ENCODE results near the gene MMADHC. TPM values are rescaled to one million over a fixed set of nuclear protein-coding genes. Genes with fewer than 3 reads are reported as not detected.

MMADHC gene
- total RNA-seq, 1 donor from 2014 or later: 122 TPM

DNA sequence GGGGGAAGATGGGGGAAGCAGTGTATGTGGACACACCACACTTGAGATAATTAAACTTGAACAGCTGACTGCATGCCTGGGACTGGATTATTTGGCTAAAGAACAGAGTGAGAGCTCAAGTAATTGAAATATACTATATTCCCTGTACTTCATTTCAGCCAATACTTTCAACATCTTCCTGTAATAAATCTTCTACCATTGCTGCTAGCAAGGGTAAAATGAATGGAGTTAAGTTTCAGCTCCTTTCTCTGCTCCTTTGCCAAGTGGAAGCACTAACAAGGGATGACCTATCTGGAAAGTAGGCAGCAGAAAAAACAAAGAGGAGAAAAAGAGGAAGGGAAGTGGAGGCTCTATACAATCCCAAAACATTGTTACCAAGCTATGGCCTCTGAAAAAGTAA lies 50.9 kb downstream of the MMADHC start:
- FAIRE-seq: no peak
- no peak overlapping the region for H3K4me2 ChIP-seq (ENCODE audit: low read length)
- no peaks in the 10 kb centered on the region for H3K36me3 Mint-ChIP-seq (ENCODE audit: low read depth, unreplicated experiment)

DNA sequence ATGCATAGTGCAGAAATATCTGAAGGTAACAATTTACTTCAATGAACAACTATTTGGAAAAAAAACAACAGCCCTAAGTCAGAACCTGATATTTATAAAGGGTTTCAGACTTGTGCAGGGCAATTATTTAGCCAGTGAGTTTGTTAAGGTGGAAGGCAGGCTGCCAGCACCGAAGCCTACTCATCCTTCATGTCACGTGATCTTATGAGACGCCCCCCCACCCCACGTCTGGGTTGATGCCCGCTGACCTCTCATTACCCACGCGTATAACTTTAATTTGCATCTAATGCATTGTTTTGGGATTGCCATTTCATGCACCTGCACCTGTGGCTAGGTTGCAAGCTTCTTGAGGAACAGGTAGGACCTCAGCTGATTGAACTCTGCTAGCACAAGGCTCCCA lies 52.9 kb downstream of the MMADHC start:
- no peaks in the 10 kb centered on the region for H3K4me1 Mint-ChIP-seq (ENCODE audit: low read depth, unreplicated experiment)
- no peak overlapping the region for H3K4me3 Mint-ChIP-seq (ENCODE audit: unreplicated experiment)
- Histone ChIP-seq H3K9ac (ENCODE audit: low read length) (no peak overlapping the region), H3K79me2 (ENCODE audit: insufficient read depth, low read length) (no peaks in the 10 kb centered on the region), H4K20me1 (ENCODE audit: insufficient read depth, low read length) (no peaks in the 10 kb centered on the region), H3K9me3 (ENCODE audit: insufficient read depth, low read depth, low read length) (no peaks in the 10 kb centered on the region), H3K27me3 (ENCODE audit: insufficient read depth, low read length) (no peaks in the 10 kb centered on the region), H2AFZ (ENCODE audit: low read depth, low read length) (no peak overlapping the region), H3K4me3 (ENCODE audit: insufficient read depth, low read depth, low read length) (no peak overlapping the region), H3K27ac (ENCODE audit: low read depth, low read length) (no peak overlapping the region), H3K36me3 (ENCODE audit: insufficient read depth, low read length) (no peaks in the 10 kb centered on the region), H3K4me2 (ENCODE audit: low read length) (no peak overlapping the region), H3K4me1 (ENCODE audit: insufficient read depth, low read length) (no peaks in the 10 kb centered on the region)
- H3K36me3 Mint-ChIP-seq (ENCODE audit: low read depth, unreplicated experiment): no peaks in the 10 kb centered on the region
- TF ChIP-seq, protein P1, sequence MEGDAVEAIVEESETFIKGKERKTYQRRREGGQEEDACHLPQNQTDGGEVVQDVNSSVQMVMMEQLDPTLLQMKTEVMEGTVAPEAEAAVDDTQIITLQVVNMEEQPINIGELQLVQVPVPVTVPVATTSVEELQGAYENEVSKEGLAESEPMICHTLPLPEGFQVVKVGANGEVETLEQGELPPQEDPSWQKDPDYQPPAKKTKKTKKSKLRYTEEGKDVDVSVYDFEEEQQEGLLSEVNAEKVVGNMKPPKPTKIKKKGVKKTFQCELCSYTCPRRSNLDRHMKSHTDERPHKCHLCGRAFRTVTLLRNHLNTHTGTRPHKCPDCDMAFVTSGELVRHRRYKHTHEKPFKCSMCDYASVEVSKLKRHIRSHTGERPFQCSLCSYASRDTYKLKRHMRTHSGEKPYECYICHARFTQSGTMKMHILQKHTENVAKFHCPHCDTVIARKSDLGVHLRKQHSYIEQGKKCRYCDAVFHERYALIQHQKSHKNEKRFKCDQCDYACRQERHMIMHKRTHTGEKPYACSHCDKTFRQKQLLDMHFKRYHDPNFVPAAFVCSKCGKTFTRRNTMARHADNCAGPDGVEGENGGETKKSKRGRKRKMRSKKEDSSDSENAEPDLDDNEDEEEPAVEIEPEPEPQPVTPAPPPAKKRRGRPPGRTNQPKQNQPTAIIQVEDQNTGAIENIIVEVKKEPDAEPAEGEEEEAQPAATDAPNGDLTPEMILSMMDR (IDR thresholded peaks at IDR 0.05; ENCODE audit: insufficient read depth, low read depth, low read length): no peak
- no peak for TF ChIP-seq EZH2 (IDR thresholded peaks at IDR 0.05; ENCODE audit: insufficient read depth, low read length)
- H3K9me3 Mint-ChIP-seq (ENCODE audit: unreplicated experiment): no peaks in the 10 kb centered on the region
- DNase-seq (ENCODE audit: low read depth) (no peak), FAIRE-seq (no peak)
- no peaks in the 10 kb centered on the region for H3K27me3 Mint-ChIP-seq (ENCODE audit: low read depth, unreplicated experiment)
- H3K27ac Mint-ChIP-seq (ENCODE audit: unreplicated experiment): no peak overlapping the region

More for the DNA sequence above, 50.9 kb downstream of the MMADHC start:
- Histone ChIP-seq H3K36me3 (ENCODE audit: insufficient read depth, low read length) (no peaks in the 10 kb centered on the region), H3K27me3 (ENCODE audit: insufficient read depth, low read length) (no peaks in the 10 kb centered on the region), H4K20me1 (ENCODE audit: insufficient read depth, low read length) (no peaks in the 10 kb centered on the region), H3K27ac (ENCODE audit: low read depth, low read length) (no peak overlapping the region), H3K4me1 (ENCODE audit: insufficient read depth, low read length) (no peaks in the 10 kb centered on the region), H3K79me2 (ENCODE audit: insufficient read depth, low read length) (no peaks in the 10 kb centered on the region), H2AFZ (ENCODE audit: low read depth, low read length) (no peak overlapping the region), H3K4me3 (ENCODE audit: insufficient read depth, low read depth, low read length) (no peak overlapping the region), H3K9me3 (ENCODE audit: insufficient read depth, low read depth, low read length) (no peaks in the 10 kb centered on the region), H3K9ac (ENCODE audit: low read length) (no peak overlapping the region)
- TF ChIP-seq EZH2 (IDR thresholded peaks at IDR 0.05; ENCODE audit: insufficient read depth, low read length): no peak
- TF ChIP-seq, protein P1 (IDR thresholded peaks at IDR 0.05; ENCODE audit: insufficient read depth, low read depth, low read length): no peak
- no peak for DNase-seq (ENCODE audit: low read depth)
- H3K9me3 Mint-ChIP-seq (ENCODE audit: unreplicated experiment): no peaks in the 10 kb centered on the region
- no peak overlapping the region for H3K4me3 Mint-ChIP-seq (ENCODE audit: unreplicated experiment)
- no peak overlapping the region for H3K27ac Mint-ChIP-seq (ENCODE audit: unreplicated experiment)
- no peaks in the 10 kb centered on the region for H3K27me3 Mint-ChIP-seq (ENCODE audit: low read depth, unreplicated experiment)
- H3K4me1 Mint-ChIP-seq (ENCODE audit: low read depth, unreplicated experiment): no peaks in the 10 kb centered on the region

DNA sequence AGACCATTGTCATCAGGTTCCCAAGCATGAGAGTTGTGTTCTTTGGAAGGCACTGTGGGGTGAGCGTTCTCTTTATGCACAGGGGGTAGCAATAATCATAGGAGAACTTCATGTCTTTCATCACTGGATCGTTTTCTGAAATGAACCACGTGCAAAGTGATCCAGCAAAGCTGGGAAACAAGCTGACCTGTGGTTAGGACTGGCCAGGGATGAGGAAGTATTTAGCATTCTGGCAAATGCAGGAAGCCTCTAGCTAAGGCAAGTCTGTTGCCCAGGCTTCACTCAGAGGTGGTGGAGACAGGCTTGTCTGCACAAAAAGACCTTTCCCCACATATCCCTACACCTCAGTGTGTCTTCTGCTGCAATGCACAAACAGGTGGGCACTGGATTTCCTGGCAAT lies 58.6 kb downstream of the MMADHC start:
- Mint-ChIP-seq H3K27ac (ENCODE audit: unreplicated experiment) (no peak overlapping the region), H3K4me1 (ENCODE audit: low read depth, unreplicated experiment) (no peaks in the 10 kb centered on the region), H3K4me3 (ENCODE audit: unreplicated experiment) (no peak overlapping the region), H3K27me3 (ENCODE audit: low read depth, unreplicated experiment) (no peaks in the 10 kb centered on the region), H3K36me3 (ENCODE audit: low read depth, unreplicated experiment) (no peaks in the 10 kb centered on the region), H3K9me3 (ENCODE audit: unreplicated experiment) (peaks cover 2% of the 10 kb centered on the region)
- DNase-seq (ENCODE audit: low read depth): no peak
- no peaks in the 10 kb centered on the region for H3K9me3 ChIP-seq (ENCODE audit: insufficient read depth, low read depth, low read length)
- H3K27ac ChIP-seq (ENCODE audit: low read depth, low read length): no peak overlapping the region
- TF ChIP-seq, protein P1 (IDR thresholded peaks at IDR 0.05; ENCODE audit: insufficient read depth, low read depth, low read length): no peak
- TF ChIP-seq EZH2 (IDR thresholded peaks at IDR 0.05; ENCODE audit: insufficient read depth, low read length): no peak
- no peak overlapping the region for H3K4me3 ChIP-seq (ENCODE audit: insufficient read depth, low read depth, low read length)
- H3K36me3 ChIP-seq (ENCODE audit: insufficient read depth, low read length): no peaks in the 10 kb centered on the region
- H2AFZ ChIP-seq (ENCODE audit: low read depth, low read length): no peak overlapping the region
- FAIRE-seq: no peak
- H3K9ac ChIP-seq (ENCODE audit: low read length): no peak overlapping the region
- H3K79me2 ChIP-seq (ENCODE audit: insufficient read depth, low read length): no peaks in the 10 kb centered on the region
- H3K4me2 ChIP-seq (ENCODE audit: low read length): no peak overlapping the region
- no peaks in the 10 kb centered on the region for H3K27me3 ChIP-seq (ENCODE audit: insufficient read depth, low read length)
- no peaks in the 10 kb centered on the region for H4K20me1 ChIP-seq (ENCODE audit: insufficient read depth, low read length)
- peaks cover 3% of the 10 kb centered on the region for H3K4me1 ChIP-seq (ENCODE audit: insufficient read depth, low read length)

All from astrocyte (in vitro differentiated cells and primary cell).